ENCODE results near the gene BYSL.

BYSL gene

DNA sequence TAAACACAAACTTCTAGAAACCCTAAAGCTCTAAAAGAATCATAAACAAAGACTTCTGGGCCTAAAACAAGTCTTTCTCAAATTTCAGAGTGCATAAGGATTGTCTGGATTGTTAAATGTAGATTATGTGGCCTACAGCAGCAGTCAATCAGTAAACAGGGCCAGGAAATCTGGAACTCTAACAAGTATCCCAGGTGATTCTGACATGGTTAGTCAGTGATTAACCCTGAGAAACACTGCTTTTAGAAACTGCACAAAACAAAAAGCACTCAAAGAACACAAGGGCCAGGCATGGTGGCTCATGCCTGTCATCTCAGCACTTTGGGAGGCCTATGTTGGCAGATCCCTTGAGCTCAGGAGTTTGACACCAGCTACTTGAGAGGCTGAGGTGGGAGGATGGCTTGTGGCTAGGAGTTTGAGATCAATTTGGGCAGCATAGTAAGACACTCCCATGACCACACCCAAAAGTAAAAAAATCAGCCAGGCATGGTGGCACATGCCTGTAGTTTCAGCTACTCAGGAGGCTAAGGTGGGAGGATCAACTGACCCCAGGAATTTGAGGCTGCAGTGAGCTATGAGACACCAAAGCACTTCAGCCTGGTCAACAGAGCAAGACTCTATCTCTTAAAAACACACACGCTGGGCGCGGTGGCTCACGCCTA lies 6.3 kb upstream of the BYSL start:
- DNase-seq, result no peak

DNA sequence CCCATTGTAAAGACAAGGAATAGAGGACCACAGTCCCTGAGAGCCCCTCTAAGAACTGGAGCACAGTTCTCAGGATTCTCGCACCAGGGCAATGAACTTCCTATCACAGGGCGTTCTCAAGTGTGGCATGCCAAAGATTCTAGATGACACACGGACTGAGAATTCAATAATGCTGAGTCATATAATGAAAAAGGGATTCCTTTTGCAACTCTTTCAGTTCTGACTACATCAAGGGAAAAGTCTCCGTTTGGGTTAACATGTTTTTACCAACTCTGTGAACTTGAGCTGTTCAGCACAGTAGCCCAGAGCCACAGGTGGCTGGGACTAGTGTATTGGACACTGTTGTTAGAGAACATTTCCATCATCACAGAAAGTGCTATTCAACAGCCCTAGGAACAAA lies 3.8 kb upstream of the BYSL start:
- no peak for DNase-seq

DNA sequence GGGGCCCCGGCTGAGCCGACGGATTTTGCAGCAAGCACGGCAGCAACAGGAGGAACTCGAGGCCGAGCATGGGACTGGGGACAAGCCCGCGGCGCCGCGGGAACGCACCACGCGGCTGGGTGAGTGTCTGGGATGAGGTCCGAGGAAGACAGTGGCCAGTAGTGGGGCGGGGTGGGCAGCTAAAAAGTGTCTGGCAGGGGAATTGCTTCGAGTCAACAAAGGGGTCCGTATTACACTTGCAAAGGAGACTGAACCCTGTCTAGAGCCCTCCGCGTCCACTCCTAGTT lies 356 bp downstream of the BYSL start:
- no peak for DNase-seq

DNA sequence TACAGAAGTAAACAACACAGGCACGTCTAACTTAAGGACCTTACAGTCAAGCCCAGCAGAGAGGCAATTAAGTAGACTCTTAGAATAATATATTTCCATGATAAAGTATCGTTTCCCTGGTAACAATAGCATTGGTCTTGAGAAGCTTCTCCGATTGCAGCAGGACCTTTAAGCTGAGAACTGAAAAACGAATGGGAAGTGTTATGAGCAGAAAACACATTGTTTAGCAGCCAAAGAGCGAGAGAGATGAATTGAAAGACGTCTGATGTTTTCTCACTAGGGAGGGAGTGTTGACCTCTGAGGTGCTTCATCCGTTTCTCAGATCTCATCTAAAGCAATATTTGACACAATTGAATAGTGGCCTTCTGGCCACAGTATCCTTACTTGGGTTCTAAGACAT lies 855 bp downstream of the BYSL start:
- DNase-seq, result no peak

DNA sequence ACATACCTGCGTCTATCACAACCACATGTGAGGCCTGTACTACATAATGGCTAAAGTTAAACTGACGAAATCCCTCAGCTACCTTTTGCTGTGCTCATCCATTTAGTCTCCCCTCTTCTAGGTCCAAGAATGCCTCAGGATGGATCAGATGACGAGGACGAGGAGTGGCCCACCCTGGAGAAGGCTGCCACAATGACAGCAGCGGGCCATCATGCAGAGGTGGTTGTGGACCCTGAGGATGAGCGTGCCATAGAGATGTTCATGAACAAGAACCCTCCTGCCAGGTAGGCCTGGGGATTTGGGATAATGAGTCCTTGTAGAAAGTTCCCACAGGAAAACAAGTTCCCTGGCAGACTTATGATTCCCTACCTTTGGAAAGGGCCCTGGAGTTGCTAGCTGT lies 6.0 kb downstream of the BYSL start:
- no peak for DNase-seq

DNA sequence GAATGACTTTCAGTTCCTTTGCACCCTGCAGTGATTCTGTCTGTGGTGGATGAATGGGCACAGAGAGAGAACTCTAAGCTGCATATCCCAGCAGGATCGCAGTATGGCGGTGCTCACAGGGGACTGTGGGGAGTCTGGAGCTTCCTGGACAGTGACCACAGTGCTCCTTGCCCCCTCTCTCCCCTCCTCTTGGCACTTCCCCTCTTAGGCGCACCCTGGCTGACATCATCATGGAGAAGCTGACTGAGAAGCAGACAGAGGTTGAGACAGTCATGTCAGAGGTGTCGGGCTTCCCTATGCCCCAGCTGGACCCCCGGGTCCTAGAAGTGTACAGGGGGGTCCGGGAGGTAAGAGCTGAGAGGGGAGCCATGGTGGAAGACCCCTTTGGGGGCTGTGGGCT lies 8.6 kb downstream of the BYSL start:
- no peak for DNase-seq

DNA sequence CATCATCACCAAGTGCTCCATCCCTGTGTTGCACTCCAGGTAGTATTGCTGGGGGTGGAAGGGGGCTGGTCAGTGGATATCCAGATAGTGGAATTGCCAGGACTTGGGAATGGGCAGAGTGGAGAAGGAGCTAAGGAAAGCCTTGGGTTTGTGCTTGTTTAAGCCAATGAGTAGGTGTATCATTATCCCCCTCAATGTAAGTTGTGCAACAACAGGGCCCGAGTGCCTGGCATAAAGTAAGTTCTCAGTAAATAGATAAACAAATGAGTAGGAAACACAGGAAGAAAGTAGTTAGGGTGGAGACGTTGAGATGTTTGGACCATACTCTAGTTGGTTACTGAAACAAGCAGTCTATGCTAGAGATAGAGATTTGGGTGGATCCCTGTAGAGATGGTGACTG lies 10.5 kb downstream of the BYSL start:
- no peak for DNase-seq

DNA sequence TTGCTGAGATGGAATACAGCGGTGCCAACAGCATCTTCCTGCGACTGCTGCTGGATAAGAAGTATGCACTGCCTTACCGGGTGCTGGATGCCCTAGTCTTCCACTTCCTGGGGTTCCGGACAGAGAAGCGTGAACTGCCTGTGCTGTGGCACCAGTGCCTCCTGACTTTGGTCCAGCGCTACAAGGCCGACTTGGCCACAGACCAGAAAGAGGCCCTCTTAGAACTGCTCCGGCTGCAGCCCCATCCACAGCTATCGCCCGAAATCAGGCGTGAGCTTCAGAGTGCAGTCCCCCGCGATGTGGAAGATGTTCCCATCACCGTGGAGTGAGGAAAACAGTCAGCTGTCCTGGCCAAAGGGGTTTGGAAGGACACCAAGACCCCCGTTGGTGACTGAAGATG lies 11.1 kb downstream of the BYSL start:
- DNase-seq, result no peak

DNA sequence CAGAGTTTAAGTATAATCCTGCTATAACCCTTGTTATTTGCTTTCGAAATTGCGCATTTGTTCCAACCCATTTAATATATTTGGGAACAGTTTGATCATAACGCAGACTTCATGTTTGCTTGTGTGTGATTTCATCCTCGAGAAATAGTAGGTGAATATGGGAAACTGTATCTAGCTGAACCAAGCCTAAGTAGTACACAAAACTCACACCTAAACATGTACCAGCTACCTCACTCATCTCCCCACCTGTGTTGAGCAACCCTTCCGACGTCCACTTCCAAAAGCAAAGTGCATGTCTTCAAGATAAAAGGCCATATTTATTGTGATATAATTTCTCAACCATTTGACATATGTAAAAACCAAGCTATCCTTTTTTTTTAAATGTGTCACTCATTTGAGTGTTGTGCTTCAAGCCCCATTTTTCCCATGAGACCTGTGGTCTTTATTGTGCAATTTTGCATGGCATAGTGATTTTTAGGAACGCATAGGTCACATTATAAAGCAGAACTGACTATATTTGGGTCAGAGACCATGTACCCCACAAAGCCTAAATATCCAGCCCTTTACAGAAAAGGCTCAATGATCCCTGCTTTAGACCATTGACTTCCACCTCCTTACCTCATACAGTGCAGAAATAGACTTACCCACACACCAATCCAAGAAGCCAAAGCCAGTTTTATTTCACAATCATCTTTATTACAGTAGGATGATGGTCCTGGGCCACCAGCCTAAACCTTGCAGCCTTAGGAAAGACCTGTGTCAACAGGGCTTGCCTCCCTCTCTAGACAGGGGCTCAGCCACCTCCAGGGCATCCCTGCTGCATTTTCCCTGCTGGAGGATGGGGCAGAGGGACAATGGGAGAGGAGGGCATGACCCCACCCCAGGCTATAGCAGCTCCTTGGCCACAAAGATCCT lies 13.2 kb downstream of the BYSL start:
- DNase-seq, result no peak

DNA sequence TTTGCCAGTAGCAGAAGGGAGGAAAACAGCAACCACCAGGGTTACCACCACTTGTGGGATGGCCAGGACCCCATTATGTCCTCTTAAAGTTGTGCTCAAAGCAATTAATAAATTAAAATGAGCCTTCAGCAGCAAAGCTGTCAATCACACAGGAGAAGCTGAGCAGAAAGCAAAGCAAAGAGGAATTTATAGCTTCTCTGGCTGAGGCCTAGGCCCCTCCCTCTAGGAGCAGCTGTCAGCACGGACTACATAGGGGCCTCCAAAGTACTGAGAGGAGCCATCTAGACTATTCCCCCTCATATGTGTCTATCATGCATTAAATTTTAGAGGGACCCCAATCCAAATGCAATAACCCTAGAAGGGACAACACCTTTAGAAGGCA lies 13.9 kb downstream of the BYSL start:
- no peak for DNase-seq

DNA sequence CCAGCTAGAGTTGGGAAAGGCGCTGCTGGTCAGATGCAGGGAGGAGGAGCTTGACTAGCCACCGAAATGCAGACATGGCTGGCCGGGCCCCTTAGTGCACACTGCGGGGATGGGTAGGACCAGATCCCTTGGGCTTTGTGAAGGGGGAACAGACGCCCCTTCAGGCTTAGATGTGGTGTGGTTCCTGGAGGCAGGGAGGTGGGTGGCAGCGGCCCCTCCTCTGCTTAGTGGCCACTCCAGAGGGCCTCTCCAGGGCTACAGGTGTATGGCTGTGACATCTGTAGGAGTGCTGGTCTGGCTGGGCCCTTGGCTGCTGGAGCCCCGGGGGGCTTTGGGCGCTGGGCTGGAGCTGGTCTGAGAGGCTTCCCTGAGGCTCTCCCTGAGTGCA lies 14.4 kb downstream of the BYSL start:
- DNase-seq, result no peak

DNA sequence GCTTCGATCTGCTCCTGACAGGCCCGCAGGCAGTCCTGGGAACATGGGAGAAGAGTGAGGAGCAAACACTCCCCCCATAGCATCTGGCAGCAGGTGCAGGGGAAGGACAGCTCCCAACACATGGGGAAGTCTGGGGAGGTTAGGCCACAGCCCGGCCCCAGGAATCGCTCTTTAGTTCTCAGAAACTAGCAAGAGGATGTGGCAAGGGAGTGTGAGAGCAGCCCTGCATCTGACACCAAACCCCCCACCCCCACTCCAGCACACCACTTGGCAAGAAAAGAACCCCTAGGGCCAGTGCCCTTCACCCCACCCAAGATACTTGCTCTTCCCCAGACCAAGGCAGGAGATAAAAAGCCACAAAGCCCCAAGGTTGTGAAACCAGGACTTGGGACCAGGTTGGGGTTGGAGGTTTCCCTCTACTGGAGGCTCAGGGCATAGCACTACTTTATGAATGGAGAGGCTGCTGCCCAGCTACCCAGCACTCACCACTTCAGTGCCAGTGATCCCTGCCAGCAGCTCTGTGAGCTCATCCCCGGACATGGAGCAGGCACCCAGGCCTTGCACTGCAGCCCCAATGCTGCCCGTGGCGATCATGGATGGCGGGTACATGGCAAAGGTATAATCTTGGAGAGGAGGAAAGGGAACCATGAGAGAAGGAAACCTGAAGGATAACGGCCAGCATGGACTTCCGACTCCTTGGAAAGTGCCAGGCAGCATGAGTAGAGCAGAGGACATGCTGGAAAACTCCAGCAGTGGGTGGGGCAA lies 15.0 kb downstream of the BYSL start:
- DNase-seq, result peak; percentile 17

DNA sequence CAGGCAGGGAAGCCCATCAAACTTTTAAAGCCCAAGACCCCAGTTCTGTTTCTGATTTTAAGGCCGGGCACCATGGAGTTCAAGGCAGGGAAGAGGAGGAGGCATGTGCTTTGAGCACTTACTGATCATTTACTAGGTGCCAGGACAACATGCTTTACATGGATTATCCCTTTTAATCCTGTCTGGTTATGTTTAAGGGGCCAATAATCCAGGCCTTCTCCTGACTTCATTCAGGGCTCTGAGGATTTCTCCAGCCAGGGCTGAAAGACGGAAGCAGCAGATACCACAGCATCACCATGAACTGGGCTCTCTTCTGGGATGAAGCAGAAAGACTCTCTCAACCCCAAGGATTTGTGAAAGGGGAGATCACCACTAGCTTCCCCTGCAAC lies 16.2 kb downstream of the BYSL start:
- DNase-seq, result no peak

DNA sequence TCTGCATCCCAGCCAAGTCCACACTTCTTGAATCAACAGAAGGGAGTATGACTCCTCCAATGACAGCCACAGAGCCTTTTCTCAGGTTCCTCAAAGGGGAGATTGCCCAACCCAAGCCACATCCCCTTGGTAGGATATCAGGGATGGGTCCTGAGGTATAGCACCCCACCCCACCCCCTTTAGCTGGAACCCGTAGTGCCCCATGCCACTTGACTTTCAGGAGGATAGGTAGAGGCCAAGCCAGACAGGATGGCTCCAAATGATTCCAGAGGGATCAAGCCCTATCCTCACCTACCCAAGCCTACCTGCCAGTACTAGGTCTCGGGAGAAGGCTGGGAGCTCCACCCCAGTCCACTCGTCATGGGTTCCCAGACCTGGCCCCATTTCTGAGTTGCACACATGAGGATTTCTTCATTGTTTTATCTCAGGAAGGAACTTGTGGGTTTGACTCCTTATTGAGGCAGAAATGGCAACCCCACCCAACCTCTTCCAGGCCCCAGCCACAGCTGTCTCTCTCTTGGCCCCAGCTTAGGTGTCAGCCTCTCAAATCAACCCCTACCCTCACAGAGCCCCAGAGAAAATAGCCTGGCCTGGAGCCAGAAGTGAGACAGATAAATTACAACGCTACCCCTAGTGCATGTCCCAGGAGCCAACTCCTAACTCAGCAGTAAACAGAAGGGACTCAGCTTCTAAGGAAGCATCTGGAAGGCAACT lies 16.7 kb downstream of the BYSL start:
- DNase-seq, result no peak

DNA sequence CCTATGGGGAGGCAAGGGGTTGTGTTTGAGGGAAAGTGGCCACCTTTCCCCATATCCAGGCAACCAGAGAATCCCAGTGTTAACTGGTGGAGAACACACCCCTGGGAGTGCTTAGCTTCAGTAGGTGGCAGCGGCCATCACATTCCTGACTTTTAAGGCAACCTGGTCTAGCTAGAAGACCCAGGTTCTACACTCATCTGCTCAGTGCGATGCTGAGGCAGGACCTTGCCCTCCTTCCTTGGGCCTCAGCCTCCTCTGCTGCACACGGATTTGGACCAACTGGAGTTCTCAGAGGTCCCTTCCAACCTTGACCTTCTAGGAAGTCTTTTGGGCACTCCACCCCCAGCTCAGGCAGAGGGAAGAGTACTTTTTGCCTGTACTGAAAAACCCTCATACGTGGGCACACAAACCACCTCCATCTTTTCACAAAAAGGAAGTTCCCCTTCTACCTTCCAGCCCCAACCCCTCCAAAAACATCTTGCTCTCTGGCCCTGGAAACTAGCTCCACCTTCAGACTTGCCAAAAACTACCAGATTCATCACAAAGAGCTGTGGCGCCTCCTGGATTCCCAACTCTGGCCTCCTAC lies 17.4 kb downstream of the BYSL start:
- no peak for DNase-seq

DNA sequence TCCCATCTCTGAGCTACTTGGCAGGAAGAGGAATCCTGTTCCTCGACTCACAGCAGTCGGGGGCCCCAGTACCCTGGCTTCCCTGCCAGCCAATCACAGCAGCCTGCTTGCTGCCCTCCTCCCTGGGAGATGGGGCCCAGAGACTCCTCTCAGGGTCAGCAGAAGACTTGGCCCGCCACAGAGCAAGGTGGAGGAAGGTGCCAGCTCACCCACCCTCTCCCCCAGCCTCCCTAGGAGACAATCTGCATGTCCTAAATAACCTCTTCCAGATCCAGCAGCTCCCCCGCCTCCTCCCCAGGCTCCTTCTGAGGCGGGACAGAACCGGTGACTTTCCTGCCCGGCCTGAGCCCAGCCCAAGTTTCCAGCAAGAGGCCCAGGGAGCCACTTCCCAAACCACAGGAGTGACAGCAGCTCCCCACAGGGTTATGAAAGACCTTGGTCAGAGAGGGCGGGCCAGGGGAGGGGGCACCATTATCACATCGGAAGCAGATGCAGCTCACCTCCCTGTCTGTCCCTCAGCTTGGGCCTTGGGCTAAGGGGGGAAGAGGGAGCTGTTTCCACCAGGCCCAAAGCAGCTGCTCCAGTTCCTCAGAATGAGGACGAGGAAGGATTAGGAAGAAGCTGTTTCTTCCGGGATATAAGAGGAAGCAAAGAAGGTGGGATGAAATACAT lies 18.0 kb downstream of the BYSL start:
- no peak for DNase-seq

DNA sequence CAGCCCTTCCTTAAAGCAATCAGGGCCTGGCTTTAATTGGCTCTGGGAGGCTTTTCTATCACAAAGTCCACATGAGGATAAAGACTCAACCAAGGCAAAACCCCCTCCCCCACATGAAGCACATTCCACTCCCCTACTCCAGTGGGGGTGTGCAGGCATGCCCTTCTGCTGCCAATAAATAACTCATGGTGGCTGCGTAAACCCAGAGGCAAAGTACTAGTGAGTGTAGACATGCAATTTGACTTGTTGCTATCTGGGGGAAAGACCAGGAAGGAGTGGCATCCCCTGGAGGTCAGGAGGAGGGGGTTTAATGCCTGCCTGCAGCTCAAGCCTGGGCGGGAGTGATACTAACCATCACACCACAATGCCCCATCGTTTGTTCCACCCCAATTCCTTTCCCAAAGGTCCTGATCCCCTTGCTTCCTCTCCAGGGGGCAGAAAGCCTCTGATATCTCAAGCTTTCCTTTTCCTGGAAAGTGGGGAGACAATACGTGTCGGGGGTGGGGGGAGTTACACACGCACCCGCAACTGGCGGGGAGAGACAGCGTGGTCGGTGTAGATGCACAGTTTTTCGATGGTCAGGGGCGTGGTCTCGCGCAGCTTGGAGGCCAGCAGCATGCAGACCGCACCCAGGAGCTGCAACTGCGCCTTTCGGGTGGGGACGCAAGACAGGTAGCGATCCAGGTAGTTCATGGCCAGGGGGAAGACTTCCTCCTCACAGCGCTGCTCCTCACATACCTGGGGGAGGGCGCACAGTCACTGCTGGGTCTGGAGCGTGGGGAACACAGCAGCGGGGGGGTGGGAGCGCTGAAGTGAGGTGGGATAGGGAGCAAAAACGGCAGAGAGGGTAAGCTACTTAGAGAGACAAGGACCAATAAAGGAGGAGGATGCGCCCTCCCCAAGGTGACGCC lies 18.8 kb downstream of the BYSL start:
- DNase-seq, result no peak

DNA sequence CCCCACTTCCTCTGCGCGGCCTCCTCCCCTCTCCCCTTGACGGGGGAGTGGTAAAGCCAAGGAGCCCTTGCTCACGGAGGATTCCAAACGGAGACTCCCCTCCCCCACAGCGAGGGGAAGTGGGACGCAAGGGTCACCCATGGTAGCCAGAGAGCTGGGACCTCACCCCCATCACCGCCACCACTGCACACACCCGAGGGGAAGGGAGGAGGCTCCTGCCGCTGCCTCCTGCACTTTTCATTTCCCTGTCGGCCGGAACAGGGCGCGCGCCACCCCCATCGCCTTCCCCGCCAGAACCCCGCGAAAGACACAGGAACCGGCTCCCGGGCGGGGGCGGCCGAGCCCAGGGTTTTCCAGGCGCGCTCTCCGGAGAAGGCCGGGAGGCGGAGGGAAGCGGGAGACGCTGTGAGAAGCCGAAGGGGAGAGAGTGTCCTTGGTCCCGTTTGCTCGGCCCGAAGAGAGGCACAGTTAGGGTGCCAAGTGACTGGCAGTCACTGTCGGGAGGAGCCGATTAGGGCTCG lies 19.5 kb downstream of the BYSL start:
- no peak for DNase-seq

DNA sequence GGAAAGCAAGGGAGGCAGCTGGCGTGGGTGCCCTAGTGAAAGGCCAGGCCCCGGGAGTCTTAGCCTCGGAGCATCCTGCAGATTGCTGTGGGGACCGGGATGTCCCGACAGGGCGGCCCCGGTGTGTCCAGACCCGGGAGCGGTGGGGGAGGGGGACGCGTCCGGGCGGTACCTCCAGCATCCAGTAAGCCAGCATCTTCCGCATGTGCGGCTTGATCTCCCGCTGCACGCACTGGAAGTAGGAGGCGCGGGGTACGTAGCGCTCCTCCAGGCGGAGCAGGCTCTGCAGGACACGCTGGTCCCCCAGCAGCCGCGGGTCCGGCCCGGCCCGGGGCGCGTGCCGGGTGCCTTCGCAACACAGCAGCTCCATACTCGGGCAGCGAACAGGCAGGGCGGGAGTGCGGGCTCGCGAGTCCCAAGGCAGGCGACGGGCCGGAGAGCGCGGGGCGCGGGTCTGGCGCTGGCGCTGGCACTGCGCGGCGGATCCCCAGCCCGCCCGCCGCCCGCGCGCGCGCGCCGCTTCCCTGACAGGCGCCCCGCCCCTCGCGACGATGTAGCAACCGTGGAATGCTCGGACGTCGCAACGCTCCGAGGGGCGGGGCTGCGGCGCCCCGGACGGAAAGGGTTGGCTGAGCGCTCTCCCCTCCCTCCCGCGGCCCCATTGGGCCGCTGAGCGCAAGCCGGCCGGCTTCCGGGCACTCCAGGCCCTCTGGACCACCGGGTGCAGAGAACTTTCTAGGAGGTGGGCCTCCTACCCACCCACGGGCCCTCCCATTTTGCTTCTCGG lies 20.2 kb downstream of the BYSL start, which contains the start of gene CCND3:
Gene CCND3, minus strand, starts transcription at position 529 of the 787 bp plus-strand sequence. Its CDS starts 159 bp downstream, at position 370.
- DNase-seq, result peak; percentile 65
